ENCODE results near the gene PCSK6.
"Not testable (repeated sequence)": the region's sequence is repeated elsewhere in the genome, so short reads cannot be mapped to it uniquely, and the experiment has no call there.

Gene PCSK6

GRCh38 chr15:101456057-101456739 lies 33.3 kb downstream of the PCSK6 start:
- TF ChIP-seq CTCF (IDR thresholded peaks at IDR 0.05; ENCODE audit: low read depth, low read length): no peak
- H3K4me3 ChIP-seq (replicated peaks in 1 of 2; ENCODE audit: low read depth in 2 of 2, low read length in 2 of 2): no peak overlapping the region
- no peak for DNase-seq (ENCODE audit: low read depth in 2 of 2)

- no peak for DNase-seq (ENCODE audit: low read depth in 2 of 2)
- TF ChIP-seq CTCF (IDR thresholded peaks at IDR 0.05; ENCODE audit: low read depth, low read length): no peak
- H3K4me3 ChIP-seq (replicated peaks in 1 of 2; ENCODE audit: low read depth in 2 of 2, low read length in 2 of 2): no peak overlapping the region
These were observed 34.0 kb downstream of the PCSK6 start for GRCh38 chr15:101455291-101456025.

GRCh38 chr15:101454781-101455180 lies 34.7 kb downstream of the PCSK6 start:
- DNase-seq (ENCODE audit: low read depth in 2 of 2); H3K4me3 ChIP-seq (replicated peaks in 1 of 2; ENCODE audit: low read depth in 2 of 2, low read length in 2 of 2): not testable (repeated sequence)

GRCh38 chr15:101454365-101454764 lies 35.1 kb downstream of the PCSK6 start:
- TF ChIP-seq CTCF (IDR thresholded peaks at IDR 0.05; ENCODE audit: low read depth, low read length): no peak
- DNase-seq (ENCODE audit: low read depth in 2 of 2): no peak
- H3K4me3 ChIP-seq (replicated peaks in 1 of 2; ENCODE audit: low read depth in 2 of 2, low read length in 2 of 2): no peak overlapping the region

GRCh38 chr15:101453123-101454120 lies 36.1 kb downstream of the PCSK6 start:
- no peak overlapping the region for H3K4me3 ChIP-seq (replicated peaks in 1 of 2; ENCODE audit: low read depth in 2 of 2, low read length in 2 of 2)
- DNase-seq (ENCODE audit: low read depth in 2 of 2): no peak
- TF ChIP-seq CTCF (IDR thresholded peaks at IDR 0.05; ENCODE audit: low read depth, low read length): no peak

GRCh38 chr15:101452572-101452971 lies 36.9 kb downstream of the PCSK6 start:
- DNase-seq (ENCODE audit: low read depth in 2 of 2): no peak
- no peak overlapping the region for H3K4me3 ChIP-seq (replicated peaks in 1 of 2; ENCODE audit: low read depth in 2 of 2, low read length in 2 of 2)
- TF ChIP-seq CTCF (IDR thresholded peaks at IDR 0.05; ENCODE audit: low read depth, low read length): no peak

All from cardiac fibroblast (primary cell).